ENCODE data around the gene GALNT12.

GALNT12 gene

DNA sequence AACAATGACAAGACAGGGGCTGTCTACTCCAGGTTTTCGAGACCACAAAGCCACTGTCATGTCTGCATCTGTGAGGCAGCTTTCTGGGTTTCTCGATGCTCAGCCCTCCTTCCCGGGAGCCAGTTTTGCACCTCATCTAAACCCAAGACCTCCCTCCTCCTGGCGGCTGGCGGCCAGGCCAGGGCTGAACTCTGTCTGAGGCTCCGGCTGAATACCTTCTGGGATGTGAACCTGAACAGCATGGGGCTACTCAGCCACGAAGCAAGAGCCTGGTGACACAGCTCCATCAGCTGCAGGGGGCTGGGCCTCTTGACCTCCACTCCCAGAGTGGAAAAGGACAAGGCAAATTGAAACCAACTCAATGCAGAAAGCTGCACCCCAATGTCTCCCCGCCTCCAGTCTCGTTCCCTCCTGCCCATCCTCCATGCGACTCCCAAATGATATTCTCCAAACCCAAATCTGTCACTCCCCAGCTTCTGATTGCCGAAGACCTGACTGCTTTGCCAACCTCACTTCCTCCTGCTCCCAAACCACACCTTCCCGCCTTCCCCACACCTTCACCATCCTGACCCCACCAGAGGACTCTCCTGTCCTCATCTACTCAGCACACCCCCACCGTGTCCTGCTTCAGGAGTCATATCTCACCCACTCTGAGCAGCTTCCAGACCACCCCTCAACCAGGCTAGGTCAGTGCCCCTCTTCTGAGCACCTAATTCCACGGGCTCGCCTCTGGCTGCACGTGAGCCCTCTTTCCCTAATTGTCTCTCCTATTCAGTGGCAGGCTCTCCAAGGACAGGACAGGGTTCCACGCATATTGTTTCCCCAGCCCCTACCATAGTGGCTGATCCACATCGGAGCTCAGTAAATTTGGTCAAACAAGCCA lies 15.6 kb upstream of the GALNT12 start:
- Histone ChIP-seq H3K27me3 (ENCODE audit: insufficient read depth, low read length) (no peaks in the 10 kb centered on the region), H3K27ac (ENCODE audit: low read depth, low read length, poor library complexity, severe bottlenecking) (no peak overlapping the region), H3K9me2 (ENCODE audit: low read depth, low read length) (no peaks in the 10 kb centered on the region), H3K4me3 (ENCODE audit: low read depth, low read length, poor library complexity, severe bottlenecking) (no peak overlapping the region), H3K36me3 (ENCODE audit: insufficient read depth, low read length) (peaks cover 20% of the 10 kb centered on the region; the same call in 1 of the 2 replicates), H3K9ac (ENCODE audit: low read length) (no peak overlapping the region), H3K79me2 (ENCODE audit: insufficient read depth, low read length) (no peaks in the 10 kb centered on the region), H3F3A (ENCODE audit: insufficient read depth, low read length) (no peaks in the 10 kb centered on the region), H3K9me3 (ENCODE audit: low read length) (no peaks in the 10 kb centered on the region), H3K4me2 (ENCODE audit: low read length) (no peak overlapping the region), H2AFZ (ENCODE audit: low read length) (no peak overlapping the region), H4K20me1 (ENCODE audit: insufficient read depth, low read length) (no peaks in the 10 kb centered on the region), H3K4me1 (ENCODE audit: insufficient read depth, low read length, severe bottlenecking) (peaks cover 19% of the 10 kb centered on the region)
- TF ChIP-seq, protein P1, sequence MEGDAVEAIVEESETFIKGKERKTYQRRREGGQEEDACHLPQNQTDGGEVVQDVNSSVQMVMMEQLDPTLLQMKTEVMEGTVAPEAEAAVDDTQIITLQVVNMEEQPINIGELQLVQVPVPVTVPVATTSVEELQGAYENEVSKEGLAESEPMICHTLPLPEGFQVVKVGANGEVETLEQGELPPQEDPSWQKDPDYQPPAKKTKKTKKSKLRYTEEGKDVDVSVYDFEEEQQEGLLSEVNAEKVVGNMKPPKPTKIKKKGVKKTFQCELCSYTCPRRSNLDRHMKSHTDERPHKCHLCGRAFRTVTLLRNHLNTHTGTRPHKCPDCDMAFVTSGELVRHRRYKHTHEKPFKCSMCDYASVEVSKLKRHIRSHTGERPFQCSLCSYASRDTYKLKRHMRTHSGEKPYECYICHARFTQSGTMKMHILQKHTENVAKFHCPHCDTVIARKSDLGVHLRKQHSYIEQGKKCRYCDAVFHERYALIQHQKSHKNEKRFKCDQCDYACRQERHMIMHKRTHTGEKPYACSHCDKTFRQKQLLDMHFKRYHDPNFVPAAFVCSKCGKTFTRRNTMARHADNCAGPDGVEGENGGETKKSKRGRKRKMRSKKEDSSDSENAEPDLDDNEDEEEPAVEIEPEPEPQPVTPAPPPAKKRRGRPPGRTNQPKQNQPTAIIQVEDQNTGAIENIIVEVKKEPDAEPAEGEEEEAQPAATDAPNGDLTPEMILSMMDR (IDR thresholded peaks at IDR 0.05; ENCODE audit: low read length): no peak
- TF ChIP-seq EZH2 (IDR thresholded peaks at IDR 0.05; ENCODE audit: borderline replicate concordance, low read length): no peak

DNA sequence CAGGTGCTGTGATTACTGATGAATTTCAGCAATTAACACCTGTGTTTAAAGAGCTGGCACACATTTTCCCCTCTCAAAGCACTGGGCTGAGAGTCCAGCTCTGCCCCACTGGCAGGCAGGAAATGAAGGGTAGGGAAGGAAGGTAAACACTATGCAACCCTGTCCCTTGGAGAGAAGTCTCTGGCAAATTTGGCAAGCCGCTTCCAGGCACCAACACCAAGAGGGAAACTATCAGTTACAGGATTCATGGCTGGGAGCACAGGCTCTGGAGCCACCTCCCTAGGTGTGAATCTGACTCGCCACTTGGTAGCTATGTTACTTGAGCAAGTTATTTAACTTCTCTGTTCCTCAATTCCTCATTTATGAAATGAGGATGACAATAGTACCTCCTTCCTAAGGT lies 14.4 kb upstream of the GALNT12 start:
- Histone ChIP-seq H3K9me3 (ENCODE audit: low read length) (no peaks in the 10 kb centered on the region), H3K4me2 (ENCODE audit: low read length) (no peak overlapping the region), H4K20me1 (ENCODE audit: insufficient read depth, low read length) (no peaks in the 10 kb centered on the region), H3K9me2 (ENCODE audit: low read depth, low read length) (no peaks in the 10 kb centered on the region), H3K36me3 (ENCODE audit: insufficient read depth, low read length) (peaks cover 20% of the 10 kb centered on the region), H3K9ac (ENCODE audit: low read length) (no peak overlapping the region), H3K4me3 (ENCODE audit: low read depth, low read length, poor library complexity, severe bottlenecking) (no peak overlapping the region), H2AFZ (ENCODE audit: low read length) (no peak overlapping the region), H3K4me1 (ENCODE audit: insufficient read depth, low read length, severe bottlenecking) (peaks cover 19% of the 10 kb centered on the region), H3K27ac (ENCODE audit: low read depth, low read length, poor library complexity, severe bottlenecking) (no peak overlapping the region), H3K27me3 (ENCODE audit: insufficient read depth, low read length) (no peaks in the 10 kb centered on the region; the same call in 1 of the 2 replicates), H3F3A (ENCODE audit: insufficient read depth, low read length) (no peaks in the 10 kb centered on the region), H3K79me2 (ENCODE audit: insufficient read depth, low read length) (no peaks in the 10 kb centered on the region)
- no peak for TF ChIP-seq EZH2 (IDR thresholded peaks at IDR 0.05; ENCODE audit: borderline replicate concordance, low read length)
- TF ChIP-seq, protein P1 (IDR thresholded peaks at IDR 0.05; ENCODE audit: low read length): no peak

DNA sequence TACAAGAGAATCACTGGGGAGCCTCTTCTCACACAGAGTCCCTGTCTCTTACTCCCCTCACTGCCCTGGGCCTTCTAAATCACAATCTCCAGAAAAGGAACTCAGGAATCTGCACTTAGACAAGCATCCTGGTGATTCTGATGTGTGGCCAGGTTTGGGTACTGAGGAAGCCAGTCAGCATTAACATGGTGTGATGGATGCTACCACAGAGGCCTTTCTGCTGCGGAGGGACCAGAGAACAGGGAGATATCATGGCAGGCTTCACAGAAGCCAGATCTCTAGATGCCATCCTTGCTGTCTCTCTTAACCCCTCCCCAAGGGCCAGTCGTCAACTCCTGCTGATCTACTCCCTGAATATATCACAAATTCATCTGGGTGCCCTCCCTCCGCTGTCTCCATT lies 12.7 kb upstream of the GALNT12 start:
- H3K4me2 ChIP-seq (ENCODE audit: low read length): peak overlapping the region; percentile 84; the same call in 1 of the 2 replicates
- no peak overlapping the region for H2AFZ ChIP-seq (ENCODE audit: low read length)
- 0 out of 2 replicates have a peak, but pooled peaks cover 3% of the 10 kb centered on the region for H3K9me3 ChIP-seq (ENCODE audit: low read length)
- H3K27ac ChIP-seq (ENCODE audit: low read depth, low read length, poor library complexity, severe bottlenecking): no peak overlapping the region
- H4K20me1 ChIP-seq (ENCODE audit: insufficient read depth, low read length): no peaks in the 10 kb centered on the region
- no peaks in the 10 kb centered on the region for H3K79me2 ChIP-seq (ENCODE audit: insufficient read depth, low read length)
- H3K4me1 ChIP-seq (ENCODE audit: insufficient read depth, low read length, severe bottlenecking): peaks cover 19% of the 10 kb centered on the region
- no peaks in the 10 kb centered on the region for H3F3A ChIP-seq (ENCODE audit: insufficient read depth, low read length)
- peaks cover 4% of the 10 kb centered on the region for H3K36me3 ChIP-seq (ENCODE audit: insufficient read depth, low read length)
- no peak overlapping the region for H3K9ac ChIP-seq (ENCODE audit: low read length)
- peak overlapping the region; percentile 68 for H3K4me3 ChIP-seq (ENCODE audit: low read depth, low read length, poor library complexity, severe bottlenecking)
- peaks cover 5% of the 10 kb centered on the region; the same call in 1 of the 2 replicates for H3K27me3 ChIP-seq (ENCODE audit: insufficient read depth, low read length)
- TF ChIP-seq, protein P1 (IDR thresholded peaks at IDR 0.05; ENCODE audit: low read length): no peak
- no peak for TF ChIP-seq EZH2 (IDR thresholded peaks at IDR 0.05; ENCODE audit: borderline replicate concordance, low read length)
- no peaks in the 10 kb centered on the region for H3K9me2 ChIP-seq (ENCODE audit: low read depth, low read length)
